Testis (tissue), 3 donors: Measurements from ENCODE around the gene ACBD4. TPM values are rescaled to one million over a fixed set of nuclear protein-coding genes. Genes with fewer than 3 reads are reported as not detected.

Experiments used
- DNase-seq: peaks from one replicate; pipeline ENCODE4 v3.0.0-alpha.2; 2019
- H3K27ac ChIP-seq, 2 donors: fragments of 200-600 bp; sonication (generic); one replicate each; pipeline ENCODE4 v1.5.1; 2019
- H3K27me3 ChIP-seq: fragments of 200-600 bp; sonication (generic); one replicate; pipeline ENCODE4 v1.5.1; 2019
- H3K36me3 ChIP-seq: fragments of 200-600 bp; sonication (generic); one replicate; pipeline ENCODE4 v1.5.1; 2017; ENCODE audit warnings: low read depth; ENCODE audit errors: missing control alignments
- H3K4me1 ChIP-seq: fragments of 200-600 bp; sonication (generic); one replicate; pipeline ENCODE4 v1.5.1; 2019
- H3K4me3 ChIP-seq, 2 donors: fragments of 200-600 bp; sonication (generic); one replicate each; pipeline ENCODE4 v1.5.1; 2017 to 2019
- H3K9me3 ChIP-seq: fragments of 200-600 bp; sonication (generic); one replicate; pipeline ENCODE4 v1.5.1; 2017
- CTCF ChIP-seq, 3 experiments: fragments of 450-650 bp in 2 of 3; fragments of 200-600 bp in 1 of 3; sonication (generic) in 1 of 3; IDR thresholded peaks; one replicate each; pipeline ENCODE4 v1.5.1; 2016 to 2019; ENCODE audit warnings: antibody characterized with exemption in 3 of 3, mild to moderate bottlenecking in 2 of 3, moderate library complexity in 1 of 3
- POLR2A ChIP-seq: fragments of 450-650 bp; IDR thresholded peaks from one replicate; pipeline ENCODE4 v1.6.1; 2017; ENCODE audit warnings: antibody characterized with exemption, mild to moderate bottlenecking, moderate library complexity
- WGBS, 2 donors: methylation state at CpG; one replicate each; pipeline ENCODE4 v1.1.5; 2018; 5-methylcytosine and 5-hydroxymethylcytosine counted together
- intact Hi-C: fragments of 100-400 bp; cut with DNase I; formaldehyde crosslinking; loops from one replicate; pipeline ENCODE4 v1.15.1; 2023; ENCODE audit warnings: low total_unique reads
- polyA plus RNA-seq: library from polyadenylated mRNA; stranded (reverse); fragments of 350-450 nt; fragmentation: Illumina TruSeq; extraction: RNeasy Lipid Tissue Mini Kit (QIAGEN cat#74804); gene quantifications from one replicate; pipeline ENCODE4 v1.2.3, GENCODE V29; 2014; ENCODE audit warnings: low read depth, low replicate concordance; ENCODE audit not compliant: insufficient read depth
- total RNA-seq, 2 donors: library from RNA; depleted of rRNA; stranded (reverse); fragments of >200 nt; gene quantifications; one replicate each; pipeline ENCODE4 v1.2.3, GENCODE V29; 2016

ACBD4 gene
- total and polyA plus RNA-seq, 3 donors from 2014 or later = 7.5 to 9.1 (median 8.3) TPM

GRCh38 chr17:45162025-45162687 is 26.7 kb downstream of the ACBD4 start:
- no peaks in the 10 kb centered on the region for H3K27me3 ChIP-seq
- 19 to 36% methylated on average over 4 to 9 of the region's 9 CpGs for WGBS, 2 donors
- H3K4me3 ChIP-seq = peak overlapping the region in 1 of 2 donors; percentile 82
- intact Hi-C loops = no loop called here
- H3K9me3 ChIP-seq = no peaks in the 10 kb centered on the region
- H3K4me1 ChIP-seq = peaks cover 40% of the 10 kb centered on the region
- no peak for DNase-seq
- TF ChIP-seq CTCF (IDR thresholded peaks at IDR 0.05) = no peak
- no peak for TF ChIP-seq POLR2A
- peak overlapping the region; percentile 70 to 74 for H3K27ac ChIP-seq
- H3K36me3 ChIP-seq = no peaks in the 10 kb centered on the region

GRCh38 chr17:45164734-45165269 is 29.3 kb downstream of the ACBD4 start:
- intact Hi-C loops = no loop called here
- no peaks in the 10 kb centered on the region for H3K9me3 ChIP-seq
- H3K27ac ChIP-seq = no peak overlapping the region
- no peak for DNase-seq
- H3K27me3 ChIP-seq = no peaks in the 10 kb centered on the region
- H3K4me1 ChIP-seq = peaks cover 14% of the 10 kb centered on the region
- H3K36me3 ChIP-seq = no peaks in the 10 kb centered on the region
- H3K4me3 ChIP-seq = no peak overlapping the region
- TF ChIP-seq CTCF (IDR thresholded peaks at IDR 0.05) = no peak
- TF ChIP-seq POLR2A = no peak
- WGBS, 2 donors = 86 to 95% methylated on average over 7 of the region's 7 CpGs

- Histone ChIP-seq H3K36me3 (no peaks in the 10 kb centered on the region), H3K4me1 (peaks cover 25% of the 10 kb centered on the region), H3K27me3 (no peaks in the 10 kb centered on the region), H3K27ac (no peak overlapping the region), H3K9me3 (no peaks in the 10 kb centered on the region), H3K4me3 (peak overlapping the region in 1 of 2 donors; percentile 29)
- intact Hi-C loops = no loop called here
- no peak for DNase-seq
- 58 to 73% methylated on average over 19 to 43 of the region's 43 CpGs for WGBS, 2 donors
- TF ChIP-seq CTCF (IDR thresholded peaks at IDR 0.05) = no peak
- TF ChIP-seq POLR2A = no peak
Measured at GRCh38 chr17:45168991-45169752, 33.7 kb downstream of the ACBD4 start.

- Histone ChIP-seq H3K9me3 (no peaks in the 10 kb centered on the region), H3K4me3 (no peak overlapping the region), H3K4me1 (peaks cover 25% of the 10 kb centered on the region), H3K27me3 (no peaks in the 10 kb centered on the region), H3K27ac (peak overlapping the region in 1 of 2 donors; percentile 74), H3K36me3 (no peaks in the 10 kb centered on the region)
- no peak for DNase-seq
- 80 to 90% methylated on average over 2 to 12 of the region's 12 CpGs for WGBS, 2 donors
- no peak for TF ChIP-seq CTCF (IDR thresholded peaks at IDR 0.05)
- no peak for TF ChIP-seq POLR2A
- intact Hi-C loops = no loop called here
Measured at GRCh38 chr17:45170280-45170930, 34.9 kb downstream of the ACBD4 start.
